Measurements from ENCODE around the gene TUBA3E.
A peak's percentile ranks its signal among the peaks of the same experiment; 100 is the strongest.
"Not testable (repeated sequence)": the region's sequence is repeated elsewhere in the genome, so short reads cannot be mapped to it uniquely, and the experiment has no call there.

Gene TUBA3E

GRCh38 chr2:130156624-130157004 is 41.6 kb downstream of the TUBA3E start:
- no peak for TF ChIP-seq CTCF (IDR thresholded peaks at IDR 0.05; ENCODE audit: low read depth, low read length)

GRCh38 chr2:130155956-130156623 is 42.1 kb downstream of the TUBA3E start:
- peak; percentile 47 for TF ChIP-seq CTCF (IDR thresholded peaks at IDR 0.05; ENCODE audit: low read depth, low read length)
- DNase-seq (ENCODE audit: extremely low read depth, low read depth): not testable (repeated sequence)

More at GRCh38 chr2:130156624-130157004, 41.6 kb downstream of the TUBA3E start:
- DNase-seq (ENCODE audit: extremely low read depth, low read depth): no peak

GRCh38 chr2:130154773-130155765 is 43.2 kb downstream of the TUBA3E start:
- DNase-seq (ENCODE audit: extremely low read depth, low read depth): no peak
- no peak for TF ChIP-seq CTCF (IDR thresholded peaks at IDR 0.05; ENCODE audit: low read depth, low read length)

GRCh38 chr2:130154423-130154770 is 43.8 kb downstream of the TUBA3E start:
- DNase-seq (ENCODE audit: extremely low read depth, low read depth): not testable (repeated sequence)

- not testable (repeated sequence) for DNase-seq (ENCODE audit: extremely low read depth, low read depth)
Measured at GRCh38 chr2:130153721-130154422, 44.4 kb downstream of the TUBA3E start.

- TF ChIP-seq CTCF (IDR thresholded peaks at IDR 0.05; ENCODE audit: low read depth, low read length): no peak
- no peak for DNase-seq (ENCODE audit: extremely low read depth, low read depth)
Measured at GRCh38 chr2:130152816-130153595, 45.2 kb downstream of the TUBA3E start.

- not testable (repeated sequence) for DNase-seq (ENCODE audit: extremely low read depth, low read depth)
Measured at GRCh38 chr2:130152136-130152815, 46.0 kb downstream of the TUBA3E start.

- DNase-seq (ENCODE audit: extremely low read depth, low read depth): not testable (repeated sequence)
Measured at GRCh38 chr2:130151145-130151512, 47.1 kb downstream of the TUBA3E start.

Data from AG09319 (cell line).